ENCODE data around the gene ZNF532.

The ZNF532 gene

DNA sequence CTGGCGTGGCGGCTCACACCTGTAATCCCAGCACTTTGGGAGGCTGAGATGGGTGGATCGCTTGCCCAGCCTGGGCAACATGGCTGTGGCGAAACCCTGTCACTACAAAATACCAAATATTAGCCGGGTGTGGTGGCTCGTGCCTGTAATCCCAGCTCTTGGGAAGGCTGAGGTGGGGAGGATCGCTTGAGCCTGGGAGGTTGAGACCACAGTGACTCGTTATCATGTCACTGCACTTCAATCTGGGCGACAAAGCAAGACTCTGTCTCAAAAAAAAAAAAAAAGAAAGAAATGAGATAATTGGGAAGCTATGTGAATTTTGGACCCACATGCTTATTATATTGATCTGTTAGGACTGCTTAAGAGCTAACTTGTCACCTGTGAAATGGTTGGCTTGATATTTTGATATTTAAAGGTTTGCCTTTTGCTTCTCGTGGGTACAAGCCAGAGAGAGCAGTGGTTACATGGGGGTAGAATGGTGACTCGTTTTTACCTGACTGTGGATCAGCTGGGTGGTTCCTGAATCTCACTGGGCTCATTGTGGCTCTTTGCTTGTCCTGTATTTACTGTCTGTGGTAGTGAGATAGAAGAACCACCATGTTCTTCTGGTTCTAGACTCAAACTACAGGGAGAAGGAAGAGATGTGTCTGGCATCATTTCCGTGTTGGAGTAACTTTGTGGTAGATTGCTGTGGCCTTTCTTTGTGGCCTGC is 28.9 kb downstream of the ZNF532 start:
- ATAC-seq: no peak
- TF ChIP-seq, protein P1, sequence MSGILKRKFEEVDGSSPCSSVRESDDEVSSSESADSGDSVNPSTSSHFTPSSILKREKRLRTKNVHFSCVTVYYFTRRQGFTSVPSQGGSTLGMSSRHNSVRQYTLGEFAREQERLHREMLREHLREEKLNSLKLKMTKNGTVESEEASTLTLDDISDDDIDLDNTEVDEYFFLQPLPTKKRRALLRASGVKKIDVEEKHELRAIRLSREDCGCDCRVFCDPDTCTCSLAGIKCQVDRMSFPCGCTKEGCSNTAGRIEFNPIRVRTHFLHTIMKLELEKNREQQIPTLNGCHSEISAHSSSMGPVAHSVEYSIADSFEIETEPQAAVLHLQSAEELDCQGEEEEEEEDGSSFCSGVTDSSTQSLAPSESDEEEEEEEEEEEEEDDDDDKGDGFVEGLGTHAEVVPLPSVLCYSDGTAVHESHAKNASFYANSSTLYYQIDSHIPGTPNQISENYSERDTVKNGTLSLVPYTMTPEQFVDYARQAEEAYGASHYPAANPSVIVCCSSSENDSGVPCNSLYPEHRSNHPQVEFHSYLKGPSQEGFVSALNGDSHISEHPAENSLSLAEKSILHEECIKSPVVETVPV (CRISPR knock-in tag; IDR thresholded peaks at IDR 0.05): no peak
- TF ChIP-seq ZFP3 (CRISPR knock-in tag; IDR thresholded peaks at IDR 0.05) (no peak), ZNF565 (CRISPR knock-in tag; conservative IDR thresholded peaks at IDR 0.05; ENCODE audit: low read depth) (no peak), OSR1 (CRISPR knock-in tag; IDR thresholded peaks at IDR 0.05) (no peak)
- TF ChIP-seq, protein P2, sequence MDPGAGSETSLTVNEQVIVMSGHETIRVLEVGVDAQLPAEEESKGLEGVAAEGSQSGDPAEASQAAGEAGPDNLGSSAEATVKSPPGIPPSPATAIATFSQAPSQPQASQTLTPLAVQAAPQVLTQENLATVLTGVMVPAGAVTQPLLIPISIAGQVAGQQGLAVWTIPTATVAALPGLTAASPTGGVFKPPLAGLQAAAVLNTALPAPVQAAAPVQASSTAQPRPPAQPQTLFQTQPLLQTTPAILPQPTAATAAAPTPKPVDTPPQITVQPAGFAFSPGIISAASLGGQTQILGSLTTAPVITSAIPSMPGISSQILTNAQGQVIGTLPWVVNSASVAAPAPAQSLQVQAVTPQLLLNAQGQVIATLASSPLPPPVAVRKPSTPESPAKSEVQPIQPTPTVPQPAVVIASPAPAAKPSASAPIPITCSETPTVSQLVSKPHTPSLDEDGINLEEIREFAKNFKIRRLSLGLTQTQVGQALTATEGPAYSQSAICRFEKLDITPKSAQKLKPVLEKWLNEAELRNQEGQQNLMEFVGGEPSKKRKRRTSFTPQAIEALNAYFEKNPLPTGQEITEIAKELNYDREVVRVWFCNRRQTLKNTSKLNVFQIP (CRISPR knock-in tag; IDR thresholded peaks at IDR 0.05; ENCODE audit: borderline replicate concordance, low read depth): no peak
- TF ChIP-seq, protein P3, sequence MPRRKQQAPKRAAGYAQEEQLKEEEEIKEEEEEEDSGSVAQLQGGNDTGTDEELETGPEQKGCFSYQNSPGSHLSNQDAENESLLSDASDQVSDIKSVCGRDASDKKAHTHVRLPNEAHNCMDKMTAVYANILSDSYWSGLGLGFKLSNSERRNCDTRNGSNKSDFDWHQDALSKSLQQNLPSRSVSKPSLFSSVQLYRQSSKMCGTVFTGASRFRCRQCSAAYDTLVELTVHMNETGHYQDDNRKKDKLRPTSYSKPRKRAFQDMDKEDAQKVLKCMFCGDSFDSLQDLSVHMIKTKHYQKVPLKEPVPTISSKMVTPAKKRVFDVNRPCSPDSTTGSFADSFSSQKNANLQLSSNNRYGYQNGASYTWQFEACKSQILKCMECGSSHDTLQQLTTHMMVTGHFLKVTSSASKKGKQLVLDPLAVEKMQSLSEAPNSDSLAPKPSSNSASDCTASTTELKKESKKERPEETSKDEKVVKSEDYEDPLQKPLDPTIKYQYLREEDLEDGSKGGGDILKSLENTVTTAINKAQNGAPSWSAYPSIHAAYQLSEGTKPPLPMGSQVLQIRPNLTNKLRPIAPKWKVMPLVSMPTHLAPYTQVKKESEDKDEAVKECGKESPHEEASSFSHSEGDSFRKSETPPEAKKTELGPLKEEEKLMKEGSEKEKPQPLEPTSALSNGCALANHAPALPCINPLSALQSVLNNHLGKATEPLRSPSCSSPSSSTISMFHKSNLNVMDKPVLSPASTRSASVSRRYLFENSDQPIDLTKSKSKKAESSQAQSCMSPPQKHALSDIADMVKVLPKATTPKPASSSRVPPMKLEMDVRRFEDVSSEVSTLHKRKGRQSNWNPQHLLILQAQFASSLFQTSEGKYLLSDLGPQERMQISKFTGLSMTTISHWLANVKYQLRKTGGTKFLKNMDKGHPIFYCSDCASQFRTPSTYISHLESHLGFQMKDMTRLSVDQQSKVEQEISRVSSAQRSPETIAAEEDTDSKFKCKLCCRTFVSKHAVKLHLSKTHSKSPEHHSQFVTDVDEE (CRISPR knock-in tag; IDR thresholded peaks at IDR 0.05): no peak

DNA sequence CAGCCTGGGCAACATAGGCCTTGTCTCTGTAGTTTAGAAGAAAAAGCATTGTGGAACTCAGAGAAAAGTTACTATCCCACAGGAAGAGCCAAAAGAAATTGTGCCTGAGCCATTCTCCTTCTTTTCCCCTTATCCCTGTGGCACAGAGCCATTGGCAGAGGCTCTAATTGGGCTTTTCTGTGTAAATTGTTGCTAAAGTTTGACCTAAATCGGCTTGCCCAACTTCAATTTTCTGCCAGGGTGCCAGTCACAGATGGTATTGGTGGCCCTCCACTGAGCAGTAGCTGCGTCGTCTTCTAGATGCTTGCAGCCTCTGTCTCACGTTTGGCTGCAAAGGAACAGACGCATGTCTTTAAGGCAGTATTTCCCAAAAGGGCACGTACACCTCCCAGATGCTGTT is 30.3 kb downstream of the ZNF532 start:
- ATAC-seq: no peak

More for the DNA sequence above, 30.3 kb downstream of the ZNF532 start:
- TF ChIP-seq GLIS3 (CRISPR knock-in tag; IDR thresholded peaks at IDR 0.05) (no peak), ZNF70 (CRISPR knock-in tag; IDR thresholded peaks at IDR 0.05) (no peak), ZNF565 (CRISPR knock-in tag; conservative IDR thresholded peaks at IDR 0.05; ENCODE audit: low read depth) (no peak), ARNTL (CRISPR knock-in tag; IDR thresholded peaks at IDR 0.05; ENCODE audit: borderline replicate concordance, low read depth) (no peak), OSR1 (CRISPR knock-in tag; IDR thresholded peaks at IDR 0.05) (no peak), ZNF8 (CRISPR knock-in tag; IDR thresholded peaks at IDR 0.05) (no peak), ZFP3 (CRISPR knock-in tag; IDR thresholded peaks at IDR 0.05) (no peak), RARB (CRISPR knock-in tag; IDR thresholded peaks at IDR 0.05) (no peak), BACH2 (CRISPR knock-in tag; IDR thresholded peaks at IDR 0.05; ENCODE audit: borderline replicate concordance) (no peak)
- TF ChIP-seq, protein P4, sequence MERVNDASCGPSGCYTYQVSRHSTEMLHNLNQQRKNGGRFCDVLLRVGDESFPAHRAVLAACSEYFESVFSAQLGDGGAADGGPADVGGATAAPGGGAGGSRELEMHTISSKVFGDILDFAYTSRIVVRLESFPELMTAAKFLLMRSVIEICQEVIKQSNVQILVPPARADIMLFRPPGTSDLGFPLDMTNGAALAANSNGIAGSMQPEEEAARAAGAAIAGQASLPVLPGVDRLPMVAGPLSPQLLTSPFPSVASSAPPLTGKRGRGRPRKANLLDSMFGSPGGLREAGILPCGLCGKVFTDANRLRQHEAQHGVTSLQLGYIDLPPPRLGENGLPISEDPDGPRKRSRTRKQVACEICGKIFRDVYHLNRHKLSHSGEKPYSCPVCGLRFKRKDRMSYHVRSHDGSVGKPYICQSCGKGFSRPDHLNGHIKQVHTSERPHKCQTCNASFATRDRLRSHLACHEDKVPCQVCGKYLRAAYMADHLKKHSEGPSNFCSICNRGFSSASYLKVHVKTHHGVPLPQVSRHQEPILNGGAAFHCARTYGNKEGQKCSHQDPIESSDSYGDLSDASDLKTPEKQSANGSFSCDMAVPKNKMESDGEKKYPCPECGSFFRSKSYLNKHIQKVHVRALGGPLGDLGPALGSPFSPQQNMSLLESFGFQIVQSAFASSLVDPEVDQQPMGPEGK (CRISPR knock-in tag; IDR thresholded peaks at IDR 0.05; ENCODE audit: borderline replicate concordance): no peak
- TF ChIP-seq, protein P3 (CRISPR knock-in tag; IDR thresholded peaks at IDR 0.05): no peak
- TF ChIP-seq, protein P5, sequence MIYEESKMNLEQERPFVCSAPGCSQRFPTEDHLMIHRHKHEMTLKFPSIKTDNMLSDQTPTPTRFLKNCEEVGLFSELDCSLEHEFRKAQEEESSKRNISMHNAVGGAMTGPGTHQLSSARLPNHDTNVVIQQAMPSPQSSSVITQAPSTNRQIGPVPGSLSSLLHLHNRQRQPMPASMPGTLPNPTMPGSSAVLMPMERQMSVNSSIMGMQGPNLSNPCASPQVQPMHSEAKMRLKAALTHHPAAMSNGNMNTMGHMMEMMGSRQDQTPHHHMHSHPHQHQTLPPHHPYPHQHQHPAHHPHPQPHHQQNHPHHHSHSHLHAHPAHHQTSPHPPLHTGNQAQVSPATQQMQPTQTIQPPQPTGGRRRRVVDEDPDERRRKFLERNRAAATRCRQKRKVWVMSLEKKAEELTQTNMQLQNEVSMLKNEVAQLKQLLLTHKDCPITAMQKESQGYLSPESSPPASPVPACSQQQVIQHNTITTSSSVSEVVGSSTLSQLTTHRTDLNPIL (CRISPR knock-in tag; IDR thresholded peaks at IDR 0.05; ENCODE audit: low read depth): no peak
- TF ChIP-seq, protein P2 (CRISPR knock-in tag; IDR thresholded peaks at IDR 0.05; ENCODE audit: borderline replicate concordance, low read depth): no peak

Measured in SK-N-SH treated with all-trans-retinoic acid at 6 μM for 48 hours (cell line).